HCT116 (cell line): ENCODE results near the gene PWWP2B. TPM values are rescaled to one million over a fixed set of nuclear protein-coding genes. Genes with fewer than 3 reads are reported as not detected.

Source experiments
- ATAC-seq: fragments of 200-7000 bp; cut with Tn5 transposase; 2 replicates; pipeline ENCODE4 v1.9.1; 2020; ENCODE audit warnings: mild to moderate bottlenecking, moderate library complexity
- BruUV-seq: library from RNA; stranded (reverse); fragments of 400-500 nt; replicated peaks from 2 replicates; lab custom pipeline; 2021; lab: Mats Ljungman, UMichigan
- CTCF ChIA-PET: fragments of 300-600 bp; sonication (Branson Sonifier 250); formaldehyde crosslinking; loops from one replicate; lab custom pipeline; 2021; ENCODE audit warnings: antibody characterized with exemption; lab: Charles Lee
- POLR2A ChIA-PET: fragments of 300-600, 350-600 bp; sonication (Branson Sonifier 250); formaldehyde crosslinking; loops from one replicate; lab custom pipeline; 2021; ENCODE audit warnings: antibody characterized with exemption; lab: Charles Lee
- RAD21 ChIA-PET, 2 experiments: fragments of 300-600 bp; sonication (Branson Sonifier 250); formaldehyde crosslinking; loops; one replicate each; lab custom pipeline; 2023; ENCODE audit warnings: low total read pairs in 2 of 2; ENCODE audit not compliant: uncharacterized antibody in 2 of 2, unreplicated experiment in 2 of 2, low non-redundant PET in 1 of 2; lab: Charles Lee
- DNase-seq: peaks from one replicate; pipeline ENCODE4 v3.0.0-alpha.2; 2010; ENCODE audit warnings: low read depth, low spot score
- H2AFZ ChIP-seq: fragments of 200-600 bp; shearing (Covaris generic), sonication (generic); 2 replicates; pipeline ENCODE4 v1.6.1; 2017; ENCODE audit warnings: low read depth, mixed run types, mixed read lengths, antibody characterized with exemption, low read length; ENCODE audit not compliant: poor library complexity, severe bottlenecking
- H3K27ac ChIP-seq: 2 replicates; pipeline ENCODE4 v1.5.1; 2012; ENCODE audit warnings: low read depth, low read length
- H3K27me3 ChIP-seq: fragments of 200-600 bp; sonication (generic); 2 replicates; pipeline ENCODE4 v1.6.1; 2016; ENCODE audit warnings: mixed run types, low read length, mixed read lengths; ENCODE audit not compliant: insufficient read depth
- H3K36me3 ChIP-seq, 2 experiments: fragments of 200-500 bp in 1 of 2; fragments of 200-600 bp in 1 of 2; sonication (Bioruptor generic) in 1 of 2; sonication (generic) in 1 of 2; 2 replicates each; pipeline versions ENCODE4 v1.5.1 to v1.6.1; 2014 to 2016; ENCODE audit warnings: low read length in 2 of 2, inconsistent platforms in 1 of 2, mixed read lengths in 1 of 2, mixed run types in 1 of 2; ENCODE audit not compliant: insufficient read depth in 2 of 2, control insufficient read depth in 1 of 2
- H3K4me1 ChIP-seq, 2 experiments: fragments of 200-600 bp in 1 of 2; sonication (generic) in 1 of 2; 2 replicates each; pipeline versions ENCODE4 v1.5.1 to v1.6.1; 2012 to 2017; ENCODE audit warnings: low read length in 2 of 2, inconsistent platforms in 1 of 2, mild to moderate bottlenecking in 1 of 2, mixed read lengths in 1 of 2, mixed run types in 1 of 2, moderate library complexity in 1 of 2; ENCODE audit not compliant: insufficient read depth in 2 of 2, control insufficient read depth in 1 of 2
- H3K4me2 ChIP-seq: fragments of 200-600 bp; sonication (generic); 2 replicates; pipeline ENCODE4 v1.6.1; 2017; ENCODE audit warnings: mixed run types, low read length, mixed read lengths
- H3K4me3 ChIP-seq, 2 experiments: fragments of 200-600 bp in 1 of 2; sonication (generic) in 1 of 2; replicated peaks in 1 of 2; 2 replicates each; pipeline ENCODE4 v1.5.1; 2011 to 2016; ENCODE audit warnings: low read length in 2 of 2, control low read depth in 1 of 2, low read depth in 1 of 2, mild to moderate bottlenecking in 1 of 2, mixed read lengths in 1 of 2, mixed run types in 1 of 2
- H3K79me2 ChIP-seq: fragments of 200-600 bp; sonication (generic); 2 replicates; pipeline ENCODE4 v1.6.1; 2017; ENCODE audit warnings: mild to moderate bottlenecking, mixed run types, low read length, moderate library complexity, mixed read lengths; ENCODE audit not compliant: insufficient read depth
- H3K9ac ChIP-seq: fragments of 200-600 bp; sonication (generic); 2 replicates; pipeline ENCODE4 v1.6.1; 2016; ENCODE audit warnings: low read length, mixed read lengths
- H3K9me2 ChIP-seq: fragments of 200-600 bp; sonication (generic), shearing (Covaris generic); 2 replicates; pipeline ENCODE4 v1.6.1; 2017; ENCODE audit warnings: mixed run types, mild to moderate bottlenecking, moderate library complexity; ENCODE audit not compliant: insufficient read depth
- H3K9me3 ChIP-seq, 2 experiments: fragments of 200-500 bp in 1 of 2; fragments of 200-600 bp in 1 of 2; sonication (Bioruptor generic) in 1 of 2; sonication (generic) in 1 of 2; 2 replicates each; pipeline ENCODE4 v1.6.1; 2014 to 2017; ENCODE audit warnings: low read length in 2 of 2, mixed read lengths in 2 of 2, inconsistent platforms in 1 of 2, low read depth in 1 of 2, mild to moderate bottlenecking in 1 of 2, mixed run types in 1 of 2, moderate library complexity in 1 of 2; ENCODE audit not compliant: control insufficient read depth in 1 of 2, insufficient read depth in 1 of 2
- H4K20me1 ChIP-seq: fragments of 200-600 bp; sonication (generic), shearing (Covaris generic); 2 replicates; pipeline ENCODE4 v1.6.1; 2017; ENCODE audit warnings: mixed run types, mild to moderate bottlenecking, moderate library complexity; ENCODE audit not compliant: insufficient read depth
- CBX3 ChIP-seq: IDR thresholded peaks from 2 replicates; pipeline ENCODE4 v1.6.1; 2012; ENCODE audit warnings: low read depth
- CEBPB ChIP-seq: IDR thresholded peaks from 2 replicates; pipeline ENCODE4 v1.6.1; 2012; ENCODE audit warnings: low read depth
- EZH2 ChIP-seq: fragments of 200-600 bp; sonication (generic); IDR thresholded peaks from 2 replicates; pipeline ENCODE4 v1.6.1; 2017; ENCODE audit warnings: antibody characterized with exemption, mixed run types
- TCF7L2 ChIP-seq: IDR thresholded peaks from 2 replicates; pipeline ENCODE4 v1.7.0; 2011; ENCODE audit warnings: borderline replicate concordance, inconsistent platforms; ENCODE audit not compliant: insufficient read depth, insufficient read length; ENCODE audit errors: extremely low read depth
- intact Hi-C: fragments of 100-400 bp; cut with micrococcal nuclease; formaldehyde crosslinking; loops from 2 replicates; pipeline ENCODE4 v1.10.0; 2022
- total RNA-seq: library from RNA; stranded (reverse); gene quantifications from one replicate; pipeline ENCODE4 v1.2.1, GENCODE V29; 2021; ENCODE audit not compliant: unreplicated experiment

PWWP2B gene
- total RNA-seq, 1 experiment from 2014 or later = 13.9 TPM

DNA sequence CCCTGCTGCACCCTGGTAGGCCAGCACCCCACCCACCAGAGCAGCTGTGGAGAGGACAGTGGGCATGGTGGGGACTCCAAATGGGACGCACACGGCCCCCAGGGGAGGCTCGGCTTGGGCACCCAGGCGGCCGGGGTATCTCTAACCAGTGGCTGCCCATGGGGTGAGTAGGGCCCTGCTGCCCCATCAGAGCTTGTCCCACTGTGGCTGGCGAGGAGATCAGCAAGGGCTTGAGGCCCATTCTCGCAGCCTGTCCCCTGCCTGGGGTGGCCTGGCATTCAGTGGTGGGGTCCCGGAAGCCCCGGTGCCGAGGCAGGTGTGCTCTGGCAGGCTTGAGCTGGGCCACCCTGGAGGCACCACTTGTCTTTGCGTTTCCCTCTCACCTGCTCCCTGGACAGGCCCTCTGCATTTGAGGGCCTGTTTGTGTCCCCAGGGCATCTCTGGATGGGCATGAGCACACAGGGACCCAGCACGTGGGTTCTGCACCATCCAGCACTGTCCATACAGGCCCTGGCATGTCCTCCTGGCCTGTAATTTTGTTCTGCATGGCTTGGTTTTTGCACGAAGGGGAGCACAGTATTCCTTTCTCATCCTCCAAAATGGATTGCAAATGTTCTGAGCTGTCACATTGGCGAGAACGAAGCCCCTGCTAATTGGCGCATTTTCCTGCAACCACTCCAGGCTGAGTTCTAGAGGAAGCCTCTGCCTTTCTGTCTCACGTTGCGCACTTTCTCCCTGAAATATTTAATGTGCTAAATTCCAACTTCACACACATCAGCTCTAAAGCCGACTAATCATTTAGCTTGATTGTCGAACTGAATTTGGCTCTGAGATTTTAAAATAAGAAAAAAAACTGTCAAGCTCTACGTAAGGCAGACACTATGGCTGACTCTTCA is 27.2 kb downstream of the PWWP2B start:
- ChIA-PET CTCF (no interaction called here), POLR2A (no interaction called here), RAD21 (no interaction called here)
- H4K20me1 ChIP-seq = no peaks in the 10 kb centered on the region
- no peak for ATAC-seq
- H3K27ac ChIP-seq = no peak overlapping the region
- no peak overlapping the region for H3K4me3 ChIP-seq
- H3K9me2 ChIP-seq = no peaks in the 10 kb centered on the region
- no peak overlapping the region for H2AFZ ChIP-seq
- no peaks in the 10 kb centered on the region for H3K36me3 ChIP-seq
- intact Hi-C loops = no loop called here
- DNase-seq = no peak
- no peaks in the 10 kb centered on the region for H3K9me3 ChIP-seq
- H3K4me1 ChIP-seq = peaks cover 22 to 26% of the 10 kb centered on the region in 2 experiments
- no peak overlapping the region for H3K9ac ChIP-seq
- no peak overlapping the region for H3K4me2 ChIP-seq
- BruUV-seq = no TSS peak
- no peak for TF ChIP-seq CEBPB
- H3K27me3 ChIP-seq = no peaks in the 10 kb centered on the region
- no peaks in the 10 kb centered on the region for H3K79me2 ChIP-seq

GRCh38 chr10:132425029-132425756 is 28.2 kb downstream of the PWWP2B start:
- no peaks in the 10 kb centered on the region for H3K36me3 ChIP-seq
- intact Hi-C loops = no loop called here
- no peaks in the 10 kb centered on the region for H3K9me2 ChIP-seq
- ATAC-seq (no peak), DNase-seq (no peak)
- no peak overlapping the region for H3K9ac ChIP-seq
- H4K20me1 ChIP-seq = no peaks in the 10 kb centered on the region
- H3K4me2 ChIP-seq = no peak overlapping the region
- no peak for TF ChIP-seq EZH2
- no peak for TF ChIP-seq CBX3
- TF ChIP-seq TCF7L2 = no peak
- no peaks in the 10 kb centered on the region for H3K27me3 ChIP-seq
- no peak overlapping the region for H2AFZ ChIP-seq
- ChIA-PET POLR2A (no interaction called here), CTCF (no interaction called here), RAD21 (no interaction called here)
- H3K9me3 ChIP-seq = no peaks in the 10 kb centered on the region
- no peaks in the 10 kb centered on the region for H3K79me2 ChIP-seq
- H3K4me3 ChIP-seq = no peak overlapping the region
- H3K4me1 ChIP-seq = peaks cover 18 to 19% of the 10 kb centered on the region in 2 experiments
- peak overlapping the region; percentile 32; the same call in 1 of the 2 replicates for H3K27ac ChIP-seq
- no TSS peak for BruUV-seq
